ENCODE data around the gene NFIB. TPM values are rescaled to one million over a fixed set of nuclear protein-coding genes. Genes with fewer than 3 reads are reported as not detected.

The NFIB gene
- total RNA-seq, 4 donors from 2014 or later, result 40.2 to 150 (median 83.7) TPM

DNA sequence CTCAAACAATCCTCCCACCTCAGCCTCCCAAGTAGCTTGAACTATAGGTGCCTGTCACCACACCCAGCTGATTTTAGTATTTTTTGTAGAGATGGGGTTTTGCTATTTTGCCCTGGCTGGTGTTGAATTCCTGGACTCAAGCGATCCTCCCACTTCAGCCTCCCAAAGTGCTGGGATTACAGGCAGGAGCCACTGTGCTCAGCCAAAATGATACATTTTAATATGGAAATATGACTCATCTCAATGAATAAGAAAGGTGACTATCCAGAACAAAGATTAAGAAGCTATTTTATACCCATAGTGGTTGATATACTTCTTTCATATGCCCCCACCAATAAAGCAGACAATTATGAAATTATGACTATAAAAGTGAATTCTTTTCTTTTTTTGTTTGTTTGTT lies 166.2 kb downstream of the NFIB start:
- Histone ChIP-seq H3K4me1 (no peaks in the 10 kb centered on the region), H3K27me3 (no peaks in the 10 kb centered on the region), H3K9me3 (no peaks in the 10 kb centered on the region), H3K27ac (no peak overlapping the region), H3K4me3 (no peak overlapping the region), H3K36me3 (no peaks in the 10 kb centered on the region)
- no peak for DNase-seq
- intact Hi-C loops (cut with DNase I; ENCODE audit: low total_unique reads), result no loop called here
- TF ChIP-seq EP300 (IDR thresholded peaks at IDR 0.05; ENCODE audit: low read depth) (no peak), POLR2AphosphoS5 (IDR thresholded peaks at IDR 0.05) (no peak), POLR2A (IDR thresholded peaks at IDR 0.05) (no peak)
- TF ChIP-seq, protein P1, sequence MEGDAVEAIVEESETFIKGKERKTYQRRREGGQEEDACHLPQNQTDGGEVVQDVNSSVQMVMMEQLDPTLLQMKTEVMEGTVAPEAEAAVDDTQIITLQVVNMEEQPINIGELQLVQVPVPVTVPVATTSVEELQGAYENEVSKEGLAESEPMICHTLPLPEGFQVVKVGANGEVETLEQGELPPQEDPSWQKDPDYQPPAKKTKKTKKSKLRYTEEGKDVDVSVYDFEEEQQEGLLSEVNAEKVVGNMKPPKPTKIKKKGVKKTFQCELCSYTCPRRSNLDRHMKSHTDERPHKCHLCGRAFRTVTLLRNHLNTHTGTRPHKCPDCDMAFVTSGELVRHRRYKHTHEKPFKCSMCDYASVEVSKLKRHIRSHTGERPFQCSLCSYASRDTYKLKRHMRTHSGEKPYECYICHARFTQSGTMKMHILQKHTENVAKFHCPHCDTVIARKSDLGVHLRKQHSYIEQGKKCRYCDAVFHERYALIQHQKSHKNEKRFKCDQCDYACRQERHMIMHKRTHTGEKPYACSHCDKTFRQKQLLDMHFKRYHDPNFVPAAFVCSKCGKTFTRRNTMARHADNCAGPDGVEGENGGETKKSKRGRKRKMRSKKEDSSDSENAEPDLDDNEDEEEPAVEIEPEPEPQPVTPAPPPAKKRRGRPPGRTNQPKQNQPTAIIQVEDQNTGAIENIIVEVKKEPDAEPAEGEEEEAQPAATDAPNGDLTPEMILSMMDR (IDR thresholded peaks at IDR 0.05), result no peak
- in situ Hi-C loops (cut with MboI; ENCODE audit: low pct_ligation_motif_present in 1 of 4, low pct_unique_long_range_greater_than_20kb in 1 of 4, low sequenced_read_pairs in 3 of 4), result no loop called here
- 86 to 100% methylated on average over 1 of the region's 1 CpG for WGBS, 2 donors (ENCODE audit: low coverage in 1 of 2)

GRCh38 chr9:14146201-14146874 lies 167.6 kb downstream of the NFIB start:
- H3K36me3 ChIP-seq, result no peaks in the 10 kb centered on the region
- in situ Hi-C loops (cut with MboI; ENCODE audit: low pct_ligation_motif_present in 1 of 4, low pct_unique_long_range_greater_than_20kb in 1 of 4, low sequenced_read_pairs in 3 of 4) (no loop called here), intact Hi-C loops (cut with DNase I; ENCODE audit: low total_unique reads) (no loop called here)
- H3K27me3 ChIP-seq, result no peaks in the 10 kb centered on the region
- DNase-seq, result no peak
- no peaks in the 10 kb centered on the region for H3K9me3 ChIP-seq
- H3K27ac ChIP-seq, result no peak overlapping the region
- H3K4me1 ChIP-seq, result no peaks in the 10 kb centered on the region
- TF ChIP-seq POLR2A (IDR thresholded peaks at IDR 0.05) (no peak), POLR2AphosphoS5 (IDR thresholded peaks at IDR 0.05) (no peak), EP300 (IDR thresholded peaks at IDR 0.05; ENCODE audit: low read depth) (no peak)
- TF ChIP-seq, protein P1 (IDR thresholded peaks at IDR 0.05), result no peak
- WGBS, 2 donors (ENCODE audit: low coverage in 1 of 2), result 91 to 93% methylated on average over 8 of the region's 8 CpGs
- no peak overlapping the region for H3K4me3 ChIP-seq

DNA sequence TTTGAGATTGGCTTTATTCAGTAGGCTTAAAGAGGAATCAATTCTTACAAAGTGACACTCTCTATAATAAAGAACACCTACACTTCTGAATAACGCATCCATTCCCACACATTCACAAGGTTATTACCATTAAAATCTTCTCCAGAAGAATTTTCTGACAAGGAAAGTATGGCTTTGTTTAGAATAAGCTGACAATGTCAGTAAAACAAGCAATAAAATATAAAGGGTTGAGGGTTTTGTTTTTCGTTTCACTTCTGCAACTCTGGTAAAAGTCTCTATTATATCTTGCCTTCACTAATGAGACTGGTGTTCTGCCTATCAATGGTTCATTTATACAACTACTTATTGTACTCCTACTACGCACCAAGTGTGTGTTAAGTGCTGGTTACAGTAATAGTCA lies 169.7 kb downstream of the NFIB start:
- intact Hi-C loops (cut with DNase I; ENCODE audit: low total_unique reads) (no loop called here), in situ Hi-C loops (cut with MboI; ENCODE audit: low pct_ligation_motif_present in 1 of 4, low pct_unique_long_range_greater_than_20kb in 1 of 4, low sequenced_read_pairs in 3 of 4) (no loop called here)
- WGBS, 2 donors (ENCODE audit: low coverage in 1 of 2), result 49 to 63% methylated on average over 3 of the region's 3 CpGs
- Histone ChIP-seq H3K4me1 (no peaks in the 10 kb centered on the region), H3K27me3 (no peaks in the 10 kb centered on the region), H3K36me3 (no peaks in the 10 kb centered on the region), H3K9me3 (no peaks in the 10 kb centered on the region), H3K27ac (no peak overlapping the region), H3K4me3 (no peak overlapping the region)
- DNase-seq, result no peak
- TF ChIP-seq, protein P1 (IDR thresholded peaks at IDR 0.05), result no peak
- peak in 1 of 3 donors; percentile 48 for TF ChIP-seq POLR2AphosphoS5 (IDR thresholded peaks at IDR 0.05)

DNA sequence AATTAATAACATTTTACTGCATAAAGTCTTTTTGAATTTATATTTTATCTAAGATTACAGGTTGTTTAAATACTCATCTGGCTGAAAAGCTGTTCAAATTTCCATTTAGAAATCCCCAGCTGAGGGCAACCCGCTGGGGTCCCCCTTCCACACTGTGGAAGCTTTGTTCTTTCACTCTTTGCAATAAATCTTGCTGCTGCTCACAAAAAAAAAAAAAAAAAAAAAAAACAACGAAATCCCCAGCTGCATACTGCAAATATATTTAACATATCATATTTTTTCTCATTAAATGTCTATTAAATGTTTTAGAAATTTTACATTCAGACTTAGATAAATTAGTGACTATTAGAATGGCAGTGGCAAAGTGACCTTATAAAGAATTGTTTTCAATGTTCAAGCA lies 172.2 kb downstream of the NFIB start:
- TF ChIP-seq POLR2AphosphoS5 (IDR thresholded peaks at IDR 0.05) (no peak), EP300 (IDR thresholded peaks at IDR 0.05; ENCODE audit: low read depth) (no peak), POLR2A (IDR thresholded peaks at IDR 0.05) (no peak)
- TF ChIP-seq, protein P1 (IDR thresholded peaks at IDR 0.05), result no peak
- H3K9me3 ChIP-seq, result no peaks in the 10 kb centered on the region
- no peaks in the 10 kb centered on the region for H3K27me3 ChIP-seq
- H3K36me3 ChIP-seq, result no peaks in the 10 kb centered on the region
- H3K4me1 ChIP-seq, result no peaks in the 10 kb centered on the region
- H3K27ac ChIP-seq, result no peak overlapping the region
- intact Hi-C loops (cut with DNase I; ENCODE audit: low total_unique reads) (no loop called here), in situ Hi-C loops (cut with MboI; ENCODE audit: low pct_ligation_motif_present in 1 of 4, low pct_unique_long_range_greater_than_20kb in 1 of 4, low sequenced_read_pairs in 3 of 4) (no loop called here)
- WGBS, 2 donors (ENCODE audit: low coverage in 1 of 2), result 75 to 84% methylated on average over 2 of the region's 2 CpGs
- no peak overlapping the region for H3K4me3 ChIP-seq
- DNase-seq, result no peak
